H9 (cell line): Measurements from ENCODE around the gene ROR1. TPM values are rescaled to one million over a fixed set of nuclear protein-coding genes. Genes with fewer than 3 reads are reported as not detected.

Source experiments
- DNase-seq: peaks from one replicate; pipeline ENCODE4 v3.0.0-alpha.2; 2017
- H2AFZ ChIP-seq: one replicate; pipeline ENCODE4 v1.6.1; 2013; ENCODE audit warnings: mild to moderate bottlenecking, low read length, control low read depth, moderate library complexity
- H2AK5ac ChIP-seq: 2 replicates; pipeline ENCODE4 v1.6.1; 2013; ENCODE audit warnings: low read length, control low read depth, mixed read lengths; ENCODE audit not compliant: insufficient read length
- H2BK120ac ChIP-seq: one replicate; pipeline ENCODE4 v1.6.1; 2013; ENCODE audit warnings: low read depth, mild to moderate bottlenecking, low read length, control low read depth, inconsistent platforms; ENCODE audit not compliant: poor library complexity, severe bottlenecking
- H2BK12ac ChIP-seq: 2 replicates; pipeline ENCODE4 v1.6.1; 2013; ENCODE audit warnings: low read length, control low read depth, mixed read lengths, low read depth; ENCODE audit not compliant: insufficient read length
- H2BK15ac ChIP-seq: 2 replicates; pipeline ENCODE4 v1.6.1; 2013; ENCODE audit warnings: low read depth, low read length, control low read depth
- H2BK20ac ChIP-seq: one replicate; pipeline ENCODE4 v1.6.1; 2013; ENCODE audit warnings: low read depth, mild to moderate bottlenecking, low read length, control low read depth, inconsistent platforms; ENCODE audit not compliant: poor library complexity, severe bottlenecking
- H2BK5ac ChIP-seq: 2 replicates; pipeline ENCODE4 v1.6.1; 2013; ENCODE audit warnings: low read length, control low read depth, mixed read lengths; ENCODE audit not compliant: insufficient read length
- H3K14ac ChIP-seq: 2 replicates; pipeline ENCODE4 v1.6.1; 2013; ENCODE audit warnings: low read length, control low read depth; ENCODE audit not compliant: insufficient read depth
- H3K18ac ChIP-seq: 2 replicates; pipeline ENCODE4 v1.6.1; 2013; ENCODE audit warnings: low read depth, mild to moderate bottlenecking, mixed read lengths, low read length, control low read depth; ENCODE audit not compliant: insufficient read length
- H3K23ac ChIP-seq: 2 replicates; pipeline ENCODE4 v1.6.1; 2013; ENCODE audit warnings: low read length, control low read depth, mixed read lengths, low read depth; ENCODE audit not compliant: insufficient read length
- H3K23me2 ChIP-seq: 2 replicates; pipeline ENCODE4 v1.6.1; 2013; ENCODE audit warnings: low read depth, mild to moderate bottlenecking, mixed read lengths, low read length, control low read depth; ENCODE audit not compliant: insufficient read length, poor library complexity, severe bottlenecking
- H3K27ac ChIP-seq: 2 replicates; pipeline ENCODE4 v1.5.1; 2013; ENCODE audit warnings: low read length, control low read depth, mixed read lengths, low read depth; ENCODE audit not compliant: insufficient read length
- H3K27me3 ChIP-seq: 2 replicates; pipeline ENCODE4 v1.6.1; 2013; ENCODE audit warnings: low read length, control low read depth, inconsistent platforms; ENCODE audit not compliant: insufficient read depth
- H3K4ac ChIP-seq: 2 replicates; pipeline ENCODE4 v1.6.1; 2013; ENCODE audit warnings: low read depth, mild to moderate bottlenecking, control low read depth, inconsistent platforms, low read length, moderate library complexity
- H3K4me1 ChIP-seq: 2 replicates; pipeline ENCODE4 v1.6.1; 2013; ENCODE audit warnings: low read length, control low read depth, inconsistent platforms; ENCODE audit not compliant: insufficient read depth
- H3K4me2 ChIP-seq: 2 replicates; pipeline ENCODE4 v1.6.1; 2013; ENCODE audit warnings: low read length, control low read depth, mixed read lengths; ENCODE audit not compliant: insufficient read length, insufficient read depth
- H3K56ac ChIP-seq: 2 replicates; pipeline ENCODE4 v1.6.1; 2013; ENCODE audit warnings: low read depth, mild to moderate bottlenecking, mixed read lengths, low read length, control low read depth; ENCODE audit not compliant: insufficient read length
- H3K79me1 ChIP-seq: 2 replicates; pipeline ENCODE4 v1.6.1; 2013; ENCODE audit warnings: low read depth, mild to moderate bottlenecking, moderate library complexity, low read length, control low read depth, inconsistent platforms; ENCODE audit not compliant: insufficient read depth, poor library complexity, severe bottlenecking
- H3K79me2 ChIP-seq: 2 replicates; pipeline ENCODE4 v1.6.1; 2013; ENCODE audit warnings: low read length, control low read depth, inconsistent platforms; ENCODE audit not compliant: insufficient read depth
- H3K9ac ChIP-seq: 2 replicates; pipeline ENCODE4 v1.6.1; 2013; ENCODE audit warnings: low read length, control low read depth, mixed read lengths; ENCODE audit not compliant: insufficient read length; ENCODE audit errors: extremely low read depth
- H3K9me3 ChIP-seq: one replicate; pipeline ENCODE4 v1.6.1; 2013; ENCODE audit warnings: low read depth, low read length, inconsistent platforms; ENCODE audit not compliant: control insufficient read depth
- H3T11ph ChIP-seq: one replicate; pipeline ENCODE4 v1.6.1; 2013; ENCODE audit warnings: mild to moderate bottlenecking, low read length, control low read depth, inconsistent platforms
- H4K20me1 ChIP-seq: one replicate; pipeline ENCODE4 v1.6.1; 2013; ENCODE audit not compliant: control insufficient read depth, insufficient read length, insufficient read depth
- H4K5ac ChIP-seq: 2 replicates; pipeline ENCODE4 v1.6.1; 2013; ENCODE audit warnings: low read depth, mild to moderate bottlenecking, mixed read lengths, low read length, control low read depth; ENCODE audit not compliant: insufficient read length
- H4K8ac ChIP-seq: replicated peaks from 2 replicates; pipeline ENCODE4 v1.6.1; 2013; ENCODE audit warnings: low read length, control low read depth, mixed read lengths, low read depth; ENCODE audit not compliant: insufficient read length
- H4K91ac ChIP-seq: 2 replicates; pipeline ENCODE4 v1.6.1; 2013; ENCODE audit warnings: low read depth, mild to moderate bottlenecking, moderate library complexity, mixed read lengths, low read length, control low read depth; ENCODE audit not compliant: insufficient read length
- H3K27ac Mint-ChIP-seq, 3 experiments: 2 replicates in 2 of 3; 3 replicates in 1 of 3; pipeline ENCODE4 v1.8.0; 2020 to 2021; ENCODE audit warnings: mixed read lengths in 3 of 3, mild to moderate bottlenecking in 1 of 3, moderate library complexity in 1 of 3
- H3K27me3 Mint-ChIP-seq: 2 replicates; pipeline ENCODE4 v1.8.0; 2021; ENCODE audit warnings: low read depth, mild to moderate bottlenecking, moderate library complexity, mixed read lengths
- H3K36me3 Mint-ChIP-seq, 3 experiments: 2 replicates in 2 of 3; 3 replicates in 1 of 3; pipeline ENCODE4 v1.8.0; 2020 to 2021; ENCODE audit warnings: low read depth in 3 of 3, mixed read lengths in 3 of 3; ENCODE audit not compliant: insufficient read depth in 1 of 3
- H3K4me1 Mint-ChIP-seq, 2 experiments: 2 replicates each; pipeline ENCODE4 v1.8.0; 2020; ENCODE audit warnings: mixed read lengths in 2 of 2
- H3K4me3 Mint-ChIP-seq, 2 experiments: 2 replicates in 1 of 2; 3 replicates in 1 of 2; pipeline ENCODE4 v1.8.0; 2020 to 2021; ENCODE audit warnings: mild to moderate bottlenecking in 2 of 2, mixed read lengths in 2 of 2, moderate library complexity in 1 of 2
- H3K9me3 Mint-ChIP-seq, 2 experiments: 2 replicates in 1 of 2; 3 replicates in 1 of 2; pipeline ENCODE4 v1.8.0; 2020; ENCODE audit warnings: mild to moderate bottlenecking in 2 of 2, mixed read lengths in 2 of 2, moderate library complexity in 1 of 2
- CTCF ChIP-seq: fragments of 200-600 bp; sonication (generic); conservative IDR thresholded peaks from 3 replicates; pipeline ENCODE4 v1.8.0; 2021; ENCODE audit warnings: antibody characterized with exemption, mild to moderate bottlenecking
- WGBS: extraction: QIAGEN DNeasy Blood & Tissue Kit; methylation state at CpG from one replicate; pipeline ENCODE4 v1.1.7; 2013; ENCODE audit warnings: missing lambda C conversion rate, low lambda C conversion rate, mixed read lengths; ENCODE audit not compliant: insufficient read length; ENCODE audit errors: extremely low coverage; 5-methylcytosine and 5-hydroxymethylcytosine counted together
- total RNA-seq: library from RNA; stranded (reverse); gene quantifications from 2 replicates; pipeline ENCODE4 v1.2.1, GENCODE V29; 2021

Gene ROR1
- total RNA-seq, 1 experiment from 2014 or later = 75.9 TPM

- Histone ChIP-seq H3K56ac (no peak overlapping the region), H2BK5ac (no peak overlapping the region), H3K27ac (no peak overlapping the region), H3K23me2 (no peaks in the 10 kb centered on the region), H2AFZ (no peak overlapping the region), H2AK5ac (no peak overlapping the region), H2BK120ac (no peak overlapping the region), H3K27me3 (no peaks in the 10 kb centered on the region), H4K8ac (no peak overlapping the region), H3K9ac (no peak overlapping the region), H3K18ac (no peak overlapping the region), H3K79me1 (peaks cover 4% of the 10 kb centered on the region), H3K23ac (no peak overlapping the region), H3K4ac (no peak overlapping the region), H3K79me2 (peaks cover 5% of the 10 kb centered on the region; the same call in 1 of the 2 replicates), H2BK12ac (no peak overlapping the region), H3K4me1 (no peaks in the 10 kb centered on the region), H3K4me2 (no peak overlapping the region), H3K14ac (no peak overlapping the region), H4K91ac (no peak overlapping the region), H2BK15ac (no peak overlapping the region), H4K20me1 (no peaks in the 10 kb centered on the region), H4K5ac (no peak overlapping the region), H2BK20ac (no peak overlapping the region), H3K9me3 (no peaks in the 10 kb centered on the region), H3T11ph (no peak overlapping the region)
- no CpG with 5 or more reads among the region's 2 CpGs for WGBS
- H3K9me3 Mint-ChIP-seq = peaks cover 0 to 2% of the 10 kb centered on the region in 2 experiments; a peak in 1 of 5 replicates
- DNase-seq = no peak
- H3K4me3 Mint-ChIP-seq = no peak overlapping the region
- no peaks in the 10 kb centered on the region for H3K27me3 Mint-ChIP-seq
- peaks cover 12 to 27% of the 10 kb centered on the region in 2 experiments for H3K4me1 Mint-ChIP-seq
- peak overlapping the region in 1 of 3 experiments; percentile 12; a peak in 1 of 7 replicates for H3K27ac Mint-ChIP-seq
- TF ChIP-seq CTCF = no peak
- peaks cover 0 to 6% (median 3%) of the 10 kb centered on the region in 3 experiments; a peak in 3 of 7 replicates for H3K36me3 Mint-ChIP-seq
These were observed 213.3 kb downstream of the ROR1 start for GRCh38 chr1:63987014-63987627.
